Measurements from ENCODE around the gene GHR. TPM values are rescaled to one million over a fixed set of nuclear protein-coding genes. Genes with fewer than 3 reads are reported as not detected.

Gene GHR
- total RNA-seq, 1 donor = 5.4 TPM

DNA sequence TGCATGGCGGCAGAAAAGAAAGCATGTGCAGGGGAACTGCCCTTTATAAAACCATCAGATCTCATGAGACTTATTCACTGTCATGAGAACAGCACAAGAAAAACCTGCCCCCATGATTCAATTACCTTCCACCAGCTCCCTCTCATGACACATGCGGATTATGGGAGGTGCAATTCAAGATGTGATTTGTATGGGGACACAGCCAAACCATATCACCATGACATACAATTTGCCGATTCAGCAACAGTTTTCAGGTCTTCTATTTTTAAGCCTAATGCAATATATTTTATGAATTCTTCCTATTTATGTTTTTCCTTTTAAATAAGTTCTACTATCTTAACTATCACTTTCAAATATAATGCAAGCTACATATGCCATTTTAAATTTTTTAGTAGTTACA is 242.6 kb downstream of the GHR start:
- Histone ChIP-seq H2AFZ (ENCODE audit: low read length) (no peak overlapping the region), H3K4me1 (ENCODE audit: insufficient read depth, low read length) (no peaks in the 10 kb centered on the region), H3K36me3 (ENCODE audit: insufficient read depth, low read length) (no peaks in the 10 kb centered on the region), H3K27me3 (ENCODE audit: insufficient read depth, low read length) (no peaks in the 10 kb centered on the region), H3K4me2 (ENCODE audit: insufficient read depth, low read length) (no peak overlapping the region), H3K79me2 (ENCODE audit: insufficient read depth, low read length) (no peaks in the 10 kb centered on the region), H4K20me1 (ENCODE audit: insufficient read depth, low read length) (no peaks in the 10 kb centered on the region), H3K4me3 (ENCODE audit: insufficient read depth, low read length) (no peak overlapping the region), H3K27ac (ENCODE audit: low read depth, low read length) (no peak overlapping the region), H3K9me3 (ENCODE audit: low read depth, low read length) (no peaks in the 10 kb centered on the region)
- TF ChIP-seq, protein P1, sequence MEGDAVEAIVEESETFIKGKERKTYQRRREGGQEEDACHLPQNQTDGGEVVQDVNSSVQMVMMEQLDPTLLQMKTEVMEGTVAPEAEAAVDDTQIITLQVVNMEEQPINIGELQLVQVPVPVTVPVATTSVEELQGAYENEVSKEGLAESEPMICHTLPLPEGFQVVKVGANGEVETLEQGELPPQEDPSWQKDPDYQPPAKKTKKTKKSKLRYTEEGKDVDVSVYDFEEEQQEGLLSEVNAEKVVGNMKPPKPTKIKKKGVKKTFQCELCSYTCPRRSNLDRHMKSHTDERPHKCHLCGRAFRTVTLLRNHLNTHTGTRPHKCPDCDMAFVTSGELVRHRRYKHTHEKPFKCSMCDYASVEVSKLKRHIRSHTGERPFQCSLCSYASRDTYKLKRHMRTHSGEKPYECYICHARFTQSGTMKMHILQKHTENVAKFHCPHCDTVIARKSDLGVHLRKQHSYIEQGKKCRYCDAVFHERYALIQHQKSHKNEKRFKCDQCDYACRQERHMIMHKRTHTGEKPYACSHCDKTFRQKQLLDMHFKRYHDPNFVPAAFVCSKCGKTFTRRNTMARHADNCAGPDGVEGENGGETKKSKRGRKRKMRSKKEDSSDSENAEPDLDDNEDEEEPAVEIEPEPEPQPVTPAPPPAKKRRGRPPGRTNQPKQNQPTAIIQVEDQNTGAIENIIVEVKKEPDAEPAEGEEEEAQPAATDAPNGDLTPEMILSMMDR (IDR thresholded peaks at IDR 0.05; ENCODE audit: extremely low read depth, low read depth, low read length) = no peak
- DNase-seq (ENCODE audit: insufficient read length, low spot score, missing footprints) = no peak

DNA sequence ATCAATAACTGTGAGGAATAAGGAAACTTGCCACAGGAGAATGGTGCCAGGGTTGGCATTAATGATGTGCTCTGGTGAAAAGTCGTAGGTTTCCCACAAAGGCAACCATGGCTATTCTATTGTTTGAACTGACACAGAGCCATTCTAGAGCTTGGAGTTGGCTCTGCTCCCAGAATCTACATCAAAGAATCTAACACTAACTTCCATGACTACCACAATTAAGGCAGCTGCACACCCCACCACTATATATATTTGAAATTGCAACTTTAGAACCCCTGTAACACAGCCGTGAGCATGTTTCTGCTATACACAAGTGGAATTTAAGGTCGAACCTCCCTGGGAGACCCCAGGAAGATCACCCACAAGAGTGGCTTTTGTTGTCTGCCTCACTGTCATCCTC is 243.6 kb downstream of the GHR start:
- Histone ChIP-seq H4K20me1 (ENCODE audit: insufficient read depth, low read length) (no peaks in the 10 kb centered on the region), H2AFZ (ENCODE audit: low read length) (no peak overlapping the region), H3K4me2 (ENCODE audit: insufficient read depth, low read length) (no peak overlapping the region), H3K9me3 (ENCODE audit: low read depth, low read length) (no peaks in the 10 kb centered on the region), H3K4me3 (ENCODE audit: insufficient read depth, low read length) (no peak overlapping the region), H3K79me2 (ENCODE audit: insufficient read depth, low read length) (no peaks in the 10 kb centered on the region), H3K27ac (ENCODE audit: low read depth, low read length) (no peak overlapping the region), H3K4me1 (ENCODE audit: insufficient read depth, low read length) (no peaks in the 10 kb centered on the region), H3K36me3 (ENCODE audit: insufficient read depth, low read length) (no peaks in the 10 kb centered on the region), H3K27me3 (ENCODE audit: insufficient read depth, low read length) (no peaks in the 10 kb centered on the region)
- TF ChIP-seq, protein P1 (IDR thresholded peaks at IDR 0.05; ENCODE audit: extremely low read depth, low read depth, low read length) = no peak
- no peak for DNase-seq (ENCODE audit: insufficient read length, low spot score, missing footprints)

GRCh38 chr5:42668254-42668653 is 245.0 kb downstream of the GHR start:
- TF ChIP-seq, protein P1 (IDR thresholded peaks at IDR 0.05; ENCODE audit: extremely low read depth, low read depth, low read length) = no peak
- Histone ChIP-seq H3K4me3 (ENCODE audit: insufficient read depth, low read length) (no peak overlapping the region), H3K4me2 (ENCODE audit: insufficient read depth, low read length) (no peak overlapping the region), H3K27ac (ENCODE audit: low read depth, low read length) (no peak overlapping the region), H3K36me3 (ENCODE audit: insufficient read depth, low read length) (no peaks in the 10 kb centered on the region), H2AFZ (ENCODE audit: low read length) (no peak overlapping the region), H4K20me1 (ENCODE audit: insufficient read depth, low read length) (no peaks in the 10 kb centered on the region), H3K79me2 (ENCODE audit: insufficient read depth, low read length) (no peaks in the 10 kb centered on the region), H3K27me3 (ENCODE audit: insufficient read depth, low read length) (no peaks in the 10 kb centered on the region), H3K4me1 (ENCODE audit: insufficient read depth, low read length) (no peaks in the 10 kb centered on the region), H3K9me3 (ENCODE audit: low read depth, low read length) (no peaks in the 10 kb centered on the region)
- no peak for DNase-seq (ENCODE audit: insufficient read length, low spot score, missing footprints)

DNA sequence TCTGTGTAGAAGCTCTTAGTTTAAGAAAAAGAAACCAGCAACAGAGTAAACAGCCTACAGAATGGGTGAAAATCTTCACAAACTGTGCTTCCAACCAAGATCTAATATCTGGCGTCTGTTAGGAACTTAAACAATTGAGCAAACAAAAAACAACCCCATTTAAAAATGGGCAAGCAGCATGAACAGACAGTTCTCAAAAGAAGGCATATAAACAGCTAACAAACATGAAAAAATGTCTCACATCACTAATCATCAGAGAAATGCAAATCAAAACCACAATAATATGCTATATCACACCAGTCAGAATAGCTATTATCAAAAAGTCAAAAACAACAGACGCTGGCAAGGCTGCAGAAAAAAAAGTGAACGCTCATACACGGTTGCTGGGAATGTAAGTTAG is 249.7 kb downstream of the GHR start:
- DNase-seq (ENCODE audit: insufficient read length, low spot score, missing footprints) = no peak

More for the DNA sequence above, 249.7 kb downstream of the GHR start:
- no peaks in the 10 kb centered on the region for H3K27me3 ChIP-seq (ENCODE audit: insufficient read depth, low read length)
- H3K9me3 ChIP-seq (ENCODE audit: low read depth, low read length) = no peaks in the 10 kb centered on the region
- TF ChIP-seq, protein P1 (IDR thresholded peaks at IDR 0.05; ENCODE audit: extremely low read depth, low read depth, low read length) = no peak
- no peaks in the 10 kb centered on the region for H4K20me1 ChIP-seq (ENCODE audit: insufficient read depth, low read length)
- no peak overlapping the region for H3K27ac ChIP-seq (ENCODE audit: low read depth, low read length)
- no peak overlapping the region for H3K4me3 ChIP-seq (ENCODE audit: insufficient read depth, low read length)
- H3K4me1 ChIP-seq (ENCODE audit: insufficient read depth, low read length) = no peaks in the 10 kb centered on the region
- H2AFZ ChIP-seq (ENCODE audit: low read length) = no peak overlapping the region
- no peak overlapping the region for H3K4me2 ChIP-seq (ENCODE audit: insufficient read depth, low read length)
- no peaks in the 10 kb centered on the region for H3K36me3 ChIP-seq (ENCODE audit: insufficient read depth, low read length)
- H3K79me2 ChIP-seq (ENCODE audit: insufficient read depth, low read length) = no peaks in the 10 kb centered on the region

All from osteoblast (primary cell).